H9 (cell line): ENCODE data around the gene ERFL. TPM values are rescaled to one million over a fixed set of nuclear protein-coding genes. Genes with fewer than 3 reads are reported as not detected.

Experiments
- DNase-seq: peaks from one replicate; pipeline ENCODE4 v3.0.0-alpha.2; 2017
- H2AFZ ChIP-seq: one replicate; pipeline ENCODE4 v1.6.1; 2013; ENCODE audit warnings: mild to moderate bottlenecking, low read length, control low read depth, moderate library complexity
- H2AK5ac ChIP-seq: 2 replicates; pipeline ENCODE4 v1.6.1; 2013; ENCODE audit warnings: low read length, control low read depth, mixed read lengths; ENCODE audit not compliant: insufficient read length
- H2BK120ac ChIP-seq: one replicate; pipeline ENCODE4 v1.6.1; 2013; ENCODE audit warnings: low read depth, mild to moderate bottlenecking, low read length, control low read depth, inconsistent platforms; ENCODE audit not compliant: poor library complexity, severe bottlenecking
- H2BK12ac ChIP-seq: 2 replicates; pipeline ENCODE4 v1.6.1; 2013; ENCODE audit warnings: low read length, control low read depth, mixed read lengths, low read depth; ENCODE audit not compliant: insufficient read length
- H2BK15ac ChIP-seq: 2 replicates; pipeline ENCODE4 v1.6.1; 2013; ENCODE audit warnings: low read depth, low read length, control low read depth
- H2BK20ac ChIP-seq: one replicate; pipeline ENCODE4 v1.6.1; 2013; ENCODE audit warnings: low read depth, mild to moderate bottlenecking, low read length, control low read depth, inconsistent platforms; ENCODE audit not compliant: poor library complexity, severe bottlenecking
- H2BK5ac ChIP-seq: 2 replicates; pipeline ENCODE4 v1.6.1; 2013; ENCODE audit warnings: low read length, control low read depth, mixed read lengths; ENCODE audit not compliant: insufficient read length
- H3K14ac ChIP-seq: 2 replicates; pipeline ENCODE4 v1.6.1; 2013; ENCODE audit warnings: low read length, control low read depth; ENCODE audit not compliant: insufficient read depth
- H3K18ac ChIP-seq: 2 replicates; pipeline ENCODE4 v1.6.1; 2013; ENCODE audit warnings: low read depth, mild to moderate bottlenecking, mixed read lengths, low read length, control low read depth; ENCODE audit not compliant: insufficient read length
- H3K23ac ChIP-seq: 2 replicates; pipeline ENCODE4 v1.6.1; 2013; ENCODE audit warnings: low read length, control low read depth, mixed read lengths, low read depth; ENCODE audit not compliant: insufficient read length
- H3K23me2 ChIP-seq: 2 replicates; pipeline ENCODE4 v1.6.1; 2013; ENCODE audit warnings: low read depth, mild to moderate bottlenecking, mixed read lengths, low read length, control low read depth; ENCODE audit not compliant: insufficient read length, poor library complexity, severe bottlenecking
- H3K27ac ChIP-seq: 2 replicates; pipeline ENCODE4 v1.5.1; 2013; ENCODE audit warnings: low read length, control low read depth, mixed read lengths, low read depth; ENCODE audit not compliant: insufficient read length
- H3K27me3 ChIP-seq: 2 replicates; pipeline ENCODE4 v1.6.1; 2013; ENCODE audit warnings: low read length, control low read depth, inconsistent platforms; ENCODE audit not compliant: insufficient read depth
- H3K4ac ChIP-seq: 2 replicates; pipeline ENCODE4 v1.6.1; 2013; ENCODE audit warnings: low read depth, mild to moderate bottlenecking, control low read depth, inconsistent platforms, low read length, moderate library complexity
- H3K4me1 ChIP-seq: 2 replicates; pipeline ENCODE4 v1.6.1; 2013; ENCODE audit warnings: low read length, control low read depth, inconsistent platforms; ENCODE audit not compliant: insufficient read depth
- H3K4me2 ChIP-seq: 2 replicates; pipeline ENCODE4 v1.6.1; 2013; ENCODE audit warnings: low read length, control low read depth, mixed read lengths; ENCODE audit not compliant: insufficient read length, insufficient read depth
- H3K56ac ChIP-seq: 2 replicates; pipeline ENCODE4 v1.6.1; 2013; ENCODE audit warnings: low read depth, mild to moderate bottlenecking, mixed read lengths, low read length, control low read depth; ENCODE audit not compliant: insufficient read length
- H3K79me1 ChIP-seq: 2 replicates; pipeline ENCODE4 v1.6.1; 2013; ENCODE audit warnings: low read depth, mild to moderate bottlenecking, moderate library complexity, low read length, control low read depth, inconsistent platforms; ENCODE audit not compliant: insufficient read depth, poor library complexity, severe bottlenecking
- H3K79me2 ChIP-seq: 2 replicates; pipeline ENCODE4 v1.6.1; 2013; ENCODE audit warnings: low read length, control low read depth, inconsistent platforms; ENCODE audit not compliant: insufficient read depth
- H3K9ac ChIP-seq: 2 replicates; pipeline ENCODE4 v1.6.1; 2013; ENCODE audit warnings: low read length, control low read depth, mixed read lengths; ENCODE audit not compliant: insufficient read length; ENCODE audit errors: extremely low read depth
- H3K9me3 ChIP-seq: one replicate; pipeline ENCODE4 v1.6.1; 2013; ENCODE audit warnings: low read depth, low read length, inconsistent platforms; ENCODE audit not compliant: control insufficient read depth
- H3T11ph ChIP-seq: one replicate; pipeline ENCODE4 v1.6.1; 2013; ENCODE audit warnings: mild to moderate bottlenecking, low read length, control low read depth, inconsistent platforms
- H4K20me1 ChIP-seq: one replicate; pipeline ENCODE4 v1.6.1; 2013; ENCODE audit not compliant: control insufficient read depth, insufficient read length, insufficient read depth
- H4K5ac ChIP-seq: 2 replicates; pipeline ENCODE4 v1.6.1; 2013; ENCODE audit warnings: low read depth, mild to moderate bottlenecking, mixed read lengths, low read length, control low read depth; ENCODE audit not compliant: insufficient read length
- H4K8ac ChIP-seq: replicated peaks from 2 replicates; pipeline ENCODE4 v1.6.1; 2013; ENCODE audit warnings: low read length, control low read depth, mixed read lengths, low read depth; ENCODE audit not compliant: insufficient read length
- H4K91ac ChIP-seq: 2 replicates; pipeline ENCODE4 v1.6.1; 2013; ENCODE audit warnings: low read depth, mild to moderate bottlenecking, moderate library complexity, mixed read lengths, low read length, control low read depth; ENCODE audit not compliant: insufficient read length
- H3K27ac Mint-ChIP-seq, 3 experiments: 2 replicates in 2 of 3; 3 replicates in 1 of 3; pipeline ENCODE4 v1.8.0; 2020 to 2021; ENCODE audit warnings: mixed read lengths in 3 of 3, mild to moderate bottlenecking in 1 of 3, moderate library complexity in 1 of 3
- H3K27me3 Mint-ChIP-seq: 2 replicates; pipeline ENCODE4 v1.8.0; 2021; ENCODE audit warnings: low read depth, mild to moderate bottlenecking, moderate library complexity, mixed read lengths
- H3K36me3 Mint-ChIP-seq, 3 experiments: 2 replicates in 2 of 3; 3 replicates in 1 of 3; pipeline ENCODE4 v1.8.0; 2020 to 2021; ENCODE audit warnings: low read depth in 3 of 3, mixed read lengths in 3 of 3; ENCODE audit not compliant: insufficient read depth in 1 of 3
- H3K4me1 Mint-ChIP-seq, 2 experiments: 2 replicates each; pipeline ENCODE4 v1.8.0; 2020; ENCODE audit warnings: mixed read lengths in 2 of 2
- H3K4me3 Mint-ChIP-seq, 2 experiments: 2 replicates in 1 of 2; 3 replicates in 1 of 2; pipeline ENCODE4 v1.8.0; 2020 to 2021; ENCODE audit warnings: mild to moderate bottlenecking in 2 of 2, mixed read lengths in 2 of 2, moderate library complexity in 1 of 2
- H3K9me3 Mint-ChIP-seq, 2 experiments: 2 replicates in 1 of 2; 3 replicates in 1 of 2; pipeline ENCODE4 v1.8.0; 2020; ENCODE audit warnings: mild to moderate bottlenecking in 2 of 2, mixed read lengths in 2 of 2, moderate library complexity in 1 of 2
- WGBS: extraction: QIAGEN DNeasy Blood & Tissue Kit; methylation state at CpG from one replicate; pipeline ENCODE4 v1.1.7; 2013; ENCODE audit warnings: missing lambda C conversion rate, low lambda C conversion rate, mixed read lengths; ENCODE audit not compliant: insufficient read length; ENCODE audit errors: extremely low coverage; 5-methylcytosine and 5-hydroxymethylcytosine counted together
- total RNA-seq: library from RNA; stranded (reverse); gene quantifications from 2 replicates; pipeline ENCODE4 v1.2.1, GENCODE V29; 2021
- TF ChIP-seq, protein P1 (sequence below): fragments of 200-600 bp; sonication (generic); conservative IDR thresholded peaks from 3 replicates; pipeline ENCODE4 v1.8.0; 2021; ENCODE audit warnings: antibody characterized with exemption, mild to moderate bottlenecking

The ERFL gene
- total RNA-seq, 1 experiment from 2014 or later: 0.22 TPM

DNA sequence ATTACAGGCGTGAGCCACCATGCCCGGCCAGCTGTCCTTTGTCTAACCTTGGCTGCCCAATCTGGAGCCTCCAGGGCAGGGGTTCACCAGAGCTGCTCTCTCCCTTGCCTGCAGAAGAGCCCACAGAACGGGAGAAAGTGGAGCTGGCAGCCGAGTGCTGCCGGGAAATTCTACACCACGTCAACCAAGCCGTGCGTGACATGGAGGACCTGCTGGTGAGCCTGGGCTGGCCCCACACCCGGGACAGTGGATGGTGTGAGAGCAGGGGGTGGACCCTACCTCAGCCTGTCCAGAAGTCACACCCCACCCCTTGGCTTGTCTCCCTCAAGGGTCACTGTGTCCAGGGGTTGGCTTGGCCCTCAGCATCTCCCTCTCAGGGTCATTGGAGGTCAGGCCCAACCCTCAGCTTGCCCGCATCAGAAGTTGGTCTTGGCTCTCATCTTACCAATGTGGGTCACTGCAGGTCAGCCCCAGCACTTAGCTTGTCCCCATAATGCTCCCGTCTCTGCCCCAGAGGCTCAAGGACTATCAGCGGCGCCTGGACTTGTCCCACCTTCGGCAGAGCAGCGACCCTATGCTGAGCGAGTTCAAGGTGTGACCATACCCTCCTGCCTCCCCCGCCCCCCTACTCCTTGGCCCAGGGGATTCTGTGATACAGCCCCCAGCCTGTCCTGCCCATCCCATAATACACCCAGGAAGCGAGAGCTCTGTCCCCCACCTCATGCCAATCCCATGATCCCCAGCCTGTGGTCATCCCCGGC, 24.9 kb downstream of the ERFL start:
- Mint-ChIP-seq H3K4me3 (no peak overlapping the region), H3K36me3 (peaks cover 19 to 69% (median 57%) of the 10 kb centered on the region in 3 experiments; a peak in 6 of 7 replicates), H3K4me1 (peaks cover 0 to 14% of the 10 kb centered on the region in 2 experiments; a peak in 2 of 4 replicates), H3K27me3 (peaks cover 2% of the 10 kb centered on the region; the same call in 1 of the 2 replicates), H3K9me3 (no peaks in the 10 kb centered on the region), H3K27ac (peak overlapping the region in 1 of 3 experiments; percentile 79; a peak in 2 of 7 replicates)
- Histone ChIP-seq H3K4me1 (no peaks in the 10 kb centered on the region), H3K79me1 (no peaks in the 10 kb centered on the region), H3K4me2 (no peak overlapping the region), H3K4ac (no peak overlapping the region), H4K8ac (no peak overlapping the region), H3T11ph (no peak overlapping the region), H2BK15ac (no peak overlapping the region), H3K18ac (no peak overlapping the region), H3K23me2 (no peaks in the 10 kb centered on the region), H3K23ac (no peak overlapping the region), H3K9ac (no peak overlapping the region), H3K79me2 (no peaks in the 10 kb centered on the region), H2BK20ac (no peak overlapping the region), H2AK5ac (no peak overlapping the region), H2BK5ac (no peak overlapping the region), H3K14ac (no peak overlapping the region), H4K5ac (no peak overlapping the region), H2BK120ac (no peak overlapping the region), H3K27me3 (no peaks in the 10 kb centered on the region), H3K56ac (no peak overlapping the region), H2BK12ac (no peak overlapping the region), H2AFZ (no peak overlapping the region), H4K20me1 (no peaks in the 10 kb centered on the region), H4K91ac (no peak overlapping the region), H3K9me3 (no peaks in the 10 kb centered on the region), H3K27ac (no peak overlapping the region)
- WGBS: no CpG with 5 or more reads among the region's 19 CpGs
- TF ChIP-seq, protein P1, sequence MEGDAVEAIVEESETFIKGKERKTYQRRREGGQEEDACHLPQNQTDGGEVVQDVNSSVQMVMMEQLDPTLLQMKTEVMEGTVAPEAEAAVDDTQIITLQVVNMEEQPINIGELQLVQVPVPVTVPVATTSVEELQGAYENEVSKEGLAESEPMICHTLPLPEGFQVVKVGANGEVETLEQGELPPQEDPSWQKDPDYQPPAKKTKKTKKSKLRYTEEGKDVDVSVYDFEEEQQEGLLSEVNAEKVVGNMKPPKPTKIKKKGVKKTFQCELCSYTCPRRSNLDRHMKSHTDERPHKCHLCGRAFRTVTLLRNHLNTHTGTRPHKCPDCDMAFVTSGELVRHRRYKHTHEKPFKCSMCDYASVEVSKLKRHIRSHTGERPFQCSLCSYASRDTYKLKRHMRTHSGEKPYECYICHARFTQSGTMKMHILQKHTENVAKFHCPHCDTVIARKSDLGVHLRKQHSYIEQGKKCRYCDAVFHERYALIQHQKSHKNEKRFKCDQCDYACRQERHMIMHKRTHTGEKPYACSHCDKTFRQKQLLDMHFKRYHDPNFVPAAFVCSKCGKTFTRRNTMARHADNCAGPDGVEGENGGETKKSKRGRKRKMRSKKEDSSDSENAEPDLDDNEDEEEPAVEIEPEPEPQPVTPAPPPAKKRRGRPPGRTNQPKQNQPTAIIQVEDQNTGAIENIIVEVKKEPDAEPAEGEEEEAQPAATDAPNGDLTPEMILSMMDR: no peak
- no peak for DNase-seq
